Measurements from ENCODE around the gene INO80D. TPM values are rescaled to one million over a fixed set of nuclear protein-coding genes. Genes with fewer than 3 reads are reported as not detected.
A peak's percentile ranks its signal among the peaks of the same experiment; 100 is the strongest.

Gene INO80D
- total and polyA plus RNA-seq, 2 of the 13 experiments (the other 11 are each of a cell fraction or from before 2014, with no cell fraction given) = 7.6 to 7.9 TPM

GRCh38 chr2:205975082-205975949, 110.7 kb downstream of the INO80D start (continued):
- TF ChIP-seq PRDM10 (CRISPR knock-in tag; IDR thresholded peaks at IDR 0.05; ENCODE audit: low read depth) = peak; percentile 84
- TF ChIP-seq SKIL (CRISPR knock-in tag; IDR thresholded peaks at IDR 0.05; ENCODE audit: borderline replicate concordance) = peak; percentile 91
- no peak for TF ChIP-seq KLF15 (CRISPR knock-in tag; IDR thresholded peaks at IDR 0.05; ENCODE audit: borderline replicate concordance)
- peak; percentile 64; the same call in 1 of the 2 replicates for TF ChIP-seq TSC22D2 (CRISPR knock-in tag; IDR thresholded peaks at IDR 0.05; ENCODE audit: borderline replicate concordance)
- no peak for TF ChIP-seq MAFG (CRISPR knock-in tag; IDR thresholded peaks at IDR 0.05)
- TF ChIP-seq POLR2AphosphoS2 (IDR thresholded peaks at IDR 0.05; ENCODE audit: low read depth, low read length) = no peak
- no peak for TF ChIP-seq BATF2 (CRISPR knock-in tag; IDR thresholded peaks at IDR 0.05)
- TF ChIP-seq NR0B2 (CRISPR knock-in tag; IDR thresholded peaks at IDR 0.05) = no peak
- peak; percentile 88 for TF ChIP-seq MXD4 (CRISPR knock-in tag; IDR thresholded peaks at IDR 0.05)
- 0 out of 2 replicates have a peak, but pooled peaks have one; percentile 67 for TF ChIP-seq AKAP8 (CRISPR knock-in tag; IDR thresholded peaks at IDR 0.05)
- TF ChIP-seq NFE2L2 (IDR thresholded peaks at IDR 0.05; ENCODE audit: low read length) = no peak
- TF ChIP-seq CAMTA2 (CRISPR knock-in tag; IDR thresholded peaks at IDR 0.05; ENCODE audit: borderline replicate concordance) = no peak
- TF ChIP-seq SNAPC5 (CRISPR knock-in tag; IDR thresholded peaks at IDR 0.05; ENCODE audit: borderline replicate concordance) = no peak
- TF ChIP-seq ZNF879 (CRISPR knock-in tag; IDR thresholded peaks at IDR 0.05) = no peak
- peak; percentile 88; the same call in 1 of the 2 replicates for TF ChIP-seq SNAPC4 (CRISPR knock-in tag; IDR thresholded peaks at IDR 0.05)

Measured in HepG2 (cell line).